Hindlimb muscle (tissue), 1 donor: ENCODE results near the gene FARP1. TPM values are rescaled to one million over a fixed set of nuclear protein-coding genes. Genes with fewer than 3 reads are reported as not detected.
A peak's percentile ranks its signal among the peaks of the same experiment; 100 is the strongest.
"Not testable (repeated sequence)": the region's sequence is repeated elsewhere in the genome, so short reads cannot be mapped to it uniquely, and the experiment has no call there.

Experiments used
- DNase-seq: peaks from one replicate; pipeline ENCODE4 v3.0.0-alpha.2; 2013
- polyA plus RNA-seq: library from polyadenylated mRNA; unstranded; fragments of 120-200 nt; gene quantifications from one replicate; pipeline ENCODE4 v1.2.1, GENCODE V29; 2013; ENCODE audit not compliant: insufficient read length

FARP1 gene
- polyA plus RNA-seq, 1 donor: 101 TPM

DNA sequence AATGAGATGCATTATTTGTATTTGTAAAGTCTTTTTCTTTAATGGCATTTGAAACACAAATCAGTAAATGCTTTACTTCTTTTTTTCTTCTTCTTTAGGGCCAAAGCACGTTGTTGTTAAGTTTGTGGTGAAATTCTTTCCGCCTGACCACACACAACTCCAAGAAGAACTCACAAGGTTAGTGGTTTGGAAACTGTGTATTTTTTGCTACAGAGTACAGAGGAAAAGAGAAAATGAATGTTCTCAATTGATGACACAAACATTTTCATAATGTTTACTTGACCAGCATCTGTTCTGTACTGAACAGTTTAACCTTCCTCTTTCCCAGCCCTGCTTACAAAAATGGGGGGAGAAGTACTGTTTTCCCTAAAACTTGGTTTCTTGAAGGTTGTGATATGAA lies 225.1 kb downstream of the FARP1 start:
- no peak for DNase-seq

DNA sequence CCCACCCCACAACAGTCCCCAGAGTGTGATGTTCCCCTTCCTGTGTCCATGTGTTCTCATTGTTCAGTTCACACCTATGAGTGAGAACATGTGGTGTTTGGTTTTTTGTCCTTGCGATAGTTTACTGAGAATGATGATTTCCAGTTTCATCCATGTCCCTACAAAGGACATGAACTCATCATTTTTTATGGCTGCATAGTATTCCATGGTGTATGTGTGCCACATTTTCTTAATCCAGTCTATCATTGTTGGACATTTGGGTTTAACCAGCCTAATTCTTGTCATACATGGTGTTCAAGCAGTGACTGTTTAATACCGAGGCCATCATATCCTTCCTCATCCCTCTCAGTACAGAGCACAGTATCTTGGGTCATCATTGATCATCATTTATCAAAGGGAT lies 226.6 kb downstream of the FARP1 start:
- DNase-seq: not testable (repeated sequence)

DNA sequence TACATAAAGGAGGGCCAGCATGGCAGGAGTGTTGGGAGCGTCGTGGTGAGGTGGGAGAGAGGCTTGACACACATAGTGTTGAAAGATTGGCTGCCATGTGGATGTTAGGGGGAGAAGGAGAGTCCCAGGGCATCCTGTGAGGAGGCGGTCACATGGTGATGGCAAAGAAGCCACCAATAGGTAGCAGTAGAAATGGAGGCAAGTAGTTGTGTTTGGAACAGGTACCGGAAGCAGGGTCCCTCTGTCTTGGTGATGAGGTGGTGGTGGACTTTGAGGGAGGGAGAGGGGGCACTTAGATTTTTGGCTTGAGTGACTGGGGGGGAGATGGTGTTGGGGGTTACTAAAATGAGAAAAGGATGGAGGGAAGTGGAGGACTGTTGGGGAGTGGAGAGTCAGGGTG lies 227.4 kb downstream of the FARP1 start:
- no peak for DNase-seq

DNA sequence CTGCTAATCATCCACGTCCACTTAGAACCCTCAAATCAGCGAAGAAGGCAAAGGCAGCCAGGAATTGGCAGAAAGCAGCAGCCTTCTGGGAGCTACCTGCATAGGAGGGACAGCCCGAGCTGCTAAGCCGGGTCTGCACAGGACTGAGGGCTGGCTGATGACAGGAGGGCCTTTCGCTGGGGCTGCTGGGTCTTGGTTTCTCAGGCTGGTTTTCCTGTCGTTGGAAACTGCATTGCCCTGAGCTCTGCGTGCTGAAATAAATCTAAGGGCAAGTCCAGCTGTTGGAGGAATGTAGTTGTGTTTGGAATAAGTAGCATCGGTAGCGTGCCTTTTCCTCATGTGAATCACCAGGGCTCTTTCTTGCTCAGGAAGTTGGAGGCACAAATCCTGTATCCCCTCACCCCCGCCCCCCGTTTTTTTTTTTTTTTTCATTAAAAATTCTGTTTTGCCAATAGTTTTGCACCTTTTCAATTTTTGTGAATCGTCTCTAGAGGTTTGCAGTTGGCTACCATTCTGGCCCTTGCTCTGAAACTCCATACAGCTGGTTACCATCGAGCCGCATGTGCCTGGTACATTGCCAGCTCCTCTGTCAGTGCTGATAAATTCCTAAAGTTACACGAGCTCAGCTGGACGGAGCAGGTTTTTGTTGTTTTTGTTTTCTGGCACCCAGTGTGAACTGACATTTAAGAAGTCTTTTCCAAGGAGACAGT lies 228.1 kb downstream of the FARP1 start:
- DNase-seq: peak; percentile 66

DNA sequence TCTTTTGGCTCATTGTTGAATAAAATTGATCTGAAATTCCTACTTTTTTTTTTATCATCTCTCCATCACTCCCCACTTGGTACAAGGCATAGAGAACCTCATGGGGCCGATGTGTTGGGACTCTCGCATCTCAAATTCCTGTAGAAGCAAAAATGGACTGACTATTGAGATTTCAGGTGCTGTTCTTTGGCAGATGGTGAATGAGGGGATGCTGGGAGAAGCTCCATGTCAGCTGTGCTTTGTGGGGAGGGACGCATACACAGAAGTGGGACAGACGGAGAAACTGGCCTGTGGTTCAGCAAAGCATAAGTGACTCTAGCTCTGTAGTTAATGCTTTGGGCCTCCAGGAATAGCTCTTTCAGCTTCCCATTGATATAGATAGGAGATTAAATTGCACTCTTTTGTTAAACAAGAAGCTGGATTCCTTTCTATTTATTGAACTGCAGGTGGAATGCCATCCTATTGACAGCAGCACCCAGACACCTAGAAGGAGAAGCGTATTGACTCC lies 228.7 kb downstream of the FARP1 start:
- DNase-seq: no peak

DNA sequence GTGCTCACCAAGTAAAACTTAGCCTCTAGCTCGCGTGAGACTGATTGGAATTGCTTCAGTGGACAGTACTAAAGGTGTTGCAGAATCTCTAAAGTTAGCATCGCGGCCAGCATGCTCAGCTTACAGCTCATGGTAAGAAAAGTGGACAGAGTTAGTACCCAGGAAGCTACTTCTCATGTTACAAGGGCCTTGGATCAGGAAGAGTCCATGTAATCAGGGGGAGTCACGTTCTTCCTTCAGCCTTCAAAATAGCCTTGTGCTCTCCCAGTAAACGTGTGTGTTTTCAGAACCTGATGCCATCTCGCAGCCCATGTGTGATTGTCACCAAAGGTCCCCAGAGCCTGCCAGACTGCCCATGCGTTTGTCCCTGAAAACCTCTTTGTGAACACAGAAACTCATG lies 230.0 kb downstream of the FARP1 start:
- DNase-seq: no peak

DNA sequence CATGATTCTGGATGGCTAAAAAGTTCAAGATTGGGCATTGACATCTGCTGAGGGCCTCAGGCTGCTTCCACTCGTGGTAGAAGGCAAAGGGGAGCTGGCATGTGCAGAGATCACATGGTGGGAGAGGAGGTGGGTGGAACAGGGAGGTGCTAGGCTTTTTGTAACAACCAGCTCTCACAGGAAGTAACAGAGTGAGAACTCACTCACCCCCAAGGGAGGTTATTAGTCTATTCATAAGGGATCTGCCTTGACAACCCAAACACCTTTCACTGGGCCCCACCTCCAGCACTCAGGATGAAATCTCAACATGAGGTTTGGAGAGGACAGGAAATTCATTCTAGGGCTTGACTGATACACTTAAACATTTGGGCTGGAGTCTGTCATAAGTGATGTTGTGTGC lies 231.9 kb downstream of the FARP1 start:
- no peak for DNase-seq

DNA sequence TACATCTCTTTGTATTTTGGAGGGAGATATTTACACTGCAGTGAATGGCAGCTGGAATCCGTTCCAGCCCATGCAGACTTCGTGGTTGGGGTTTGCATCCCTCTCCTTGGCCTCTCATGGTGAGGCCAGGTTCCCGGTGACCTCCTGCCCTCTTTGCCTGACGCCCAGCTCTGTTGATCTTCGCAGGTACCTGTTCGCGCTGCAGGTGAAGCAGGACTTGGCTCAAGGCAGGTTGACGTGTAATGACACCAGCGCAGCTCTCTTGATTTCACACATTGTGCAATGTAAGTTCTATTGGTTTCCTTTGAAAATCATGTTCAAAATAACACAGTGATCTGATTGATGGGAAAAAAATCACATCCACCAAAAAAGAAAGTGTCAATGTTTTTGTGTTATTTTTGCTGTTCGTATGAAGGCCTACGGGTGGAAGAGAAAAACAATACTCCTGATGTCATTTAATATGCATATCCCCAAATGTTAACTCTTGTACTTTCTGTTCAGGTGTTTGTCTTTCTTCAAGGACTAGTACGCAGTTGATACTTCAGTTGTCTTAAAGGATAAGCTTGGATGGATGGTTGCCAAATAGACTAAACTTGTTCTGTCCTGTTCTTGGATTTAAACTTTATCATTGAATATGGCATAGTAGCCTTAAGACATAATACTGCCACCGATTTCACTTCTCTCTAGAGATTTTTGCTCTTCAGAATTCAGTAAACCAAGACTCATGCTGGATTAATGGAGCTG lies 234.9 kb downstream of the FARP1 start:
- DNase-seq: no peak

DNA sequence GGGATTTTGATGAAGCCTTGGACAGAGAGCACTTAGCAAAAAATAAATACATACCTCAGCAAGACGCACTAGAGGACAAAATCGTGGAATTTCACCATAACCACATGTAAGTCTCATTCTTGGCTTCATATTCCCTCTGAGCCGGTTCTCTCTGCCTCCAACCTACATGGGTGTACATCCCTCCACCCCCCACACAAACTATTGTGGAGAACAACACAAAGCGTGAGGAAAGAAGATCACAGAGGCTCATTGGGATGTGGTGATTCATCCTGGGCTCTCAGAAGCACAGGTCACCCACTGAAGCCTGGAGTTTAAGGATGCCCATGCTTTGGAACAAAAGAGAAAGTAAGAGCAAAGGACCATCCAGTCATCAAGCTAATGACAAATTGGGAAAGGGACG lies 241.8 kb downstream of the FARP1 start:
- DNase-seq: no peak

DNA sequence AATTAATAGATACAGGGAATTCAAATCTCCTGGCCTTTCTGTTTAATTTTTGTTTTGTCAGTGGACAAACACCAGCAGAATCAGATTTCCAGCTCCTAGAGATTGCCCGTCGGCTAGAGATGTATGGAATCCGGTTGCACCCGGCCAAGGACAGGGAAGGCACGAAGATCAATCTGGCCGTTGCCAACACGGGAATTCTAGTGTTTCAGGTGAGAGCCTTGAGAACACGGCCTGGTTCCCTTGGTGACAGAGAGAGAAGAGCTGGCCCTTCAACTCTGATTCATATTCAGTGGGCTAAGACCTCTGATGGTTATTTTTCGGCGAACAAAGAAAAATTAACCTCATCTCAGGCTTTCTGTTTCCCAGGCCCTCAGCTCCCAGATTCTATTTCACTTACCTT lies 242.7 kb downstream of the FARP1 start:
- no peak for DNase-seq

DNA sequence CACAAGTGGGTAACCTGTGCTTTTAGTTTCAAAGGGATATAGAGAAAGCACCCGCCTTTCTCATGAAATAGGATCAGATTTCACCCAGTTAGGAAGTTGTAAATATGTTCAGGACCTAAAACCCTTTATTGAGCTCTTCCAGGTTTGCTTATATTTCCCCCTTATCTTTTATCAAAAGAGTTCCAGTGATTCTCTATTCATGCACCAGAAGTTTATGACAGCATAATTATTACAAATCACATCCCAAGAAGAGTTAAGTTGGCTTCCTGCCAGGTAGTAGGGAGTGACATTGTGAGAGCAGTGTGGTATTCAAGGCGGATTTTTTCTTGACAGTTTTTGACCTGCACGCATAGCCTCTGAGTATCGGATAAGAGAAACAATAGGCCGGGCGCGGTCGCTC lies 243.7 kb downstream of the FARP1 start:
- DNase-seq: no peak

DNA sequence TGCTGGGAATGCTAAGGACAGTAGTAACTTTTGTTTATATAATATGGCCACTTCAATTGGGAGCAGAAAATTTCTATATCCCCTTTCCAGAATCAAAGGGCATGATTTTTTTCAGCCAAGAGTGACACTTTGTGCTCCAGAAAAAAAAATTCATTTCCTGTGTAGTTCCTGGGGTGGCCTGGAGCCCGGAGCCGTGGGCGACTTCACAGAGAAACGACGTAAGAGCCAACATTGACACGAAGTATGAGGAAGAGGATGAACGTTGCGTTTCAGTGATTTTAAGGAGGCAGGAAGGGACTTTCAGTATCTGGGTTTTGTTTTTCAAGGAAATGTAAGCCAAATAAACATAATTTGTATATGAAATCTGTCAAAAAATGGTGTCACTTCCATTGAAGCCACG lies 246.4 kb downstream of the FARP1 start:
- DNase-seq: no peak

DNA sequence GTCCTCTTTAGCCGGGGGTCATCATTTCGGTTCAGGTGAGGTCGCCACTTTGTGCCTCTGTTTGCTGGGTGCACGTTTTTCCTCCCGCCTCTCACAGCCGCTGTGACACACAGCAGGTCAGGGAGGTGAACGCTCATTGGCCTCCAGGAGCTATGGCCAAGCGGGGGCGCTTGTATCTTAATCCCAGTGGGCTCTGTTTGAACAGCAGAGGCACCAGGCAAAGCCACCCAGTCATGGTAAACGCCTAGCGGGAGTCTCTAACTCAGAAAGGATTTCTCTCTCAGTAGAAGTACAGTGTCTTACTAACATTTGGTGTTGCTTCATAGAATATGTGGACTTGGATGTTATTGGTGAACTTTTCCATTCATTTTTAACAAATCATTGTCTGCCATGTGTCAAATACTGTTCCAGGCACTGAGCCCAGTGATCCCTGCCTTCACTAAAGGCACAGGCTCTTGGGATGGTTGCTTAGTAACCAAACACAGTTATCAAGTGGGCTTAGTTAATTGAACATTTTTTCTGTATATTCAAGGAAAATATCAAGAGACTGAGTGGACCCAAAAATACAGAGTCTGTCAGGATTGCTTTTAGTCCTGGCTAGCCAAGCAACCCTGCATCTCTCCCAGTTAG lies 247.3 kb downstream of the FARP1 start:
- DNase-seq: no peak

DNA sequence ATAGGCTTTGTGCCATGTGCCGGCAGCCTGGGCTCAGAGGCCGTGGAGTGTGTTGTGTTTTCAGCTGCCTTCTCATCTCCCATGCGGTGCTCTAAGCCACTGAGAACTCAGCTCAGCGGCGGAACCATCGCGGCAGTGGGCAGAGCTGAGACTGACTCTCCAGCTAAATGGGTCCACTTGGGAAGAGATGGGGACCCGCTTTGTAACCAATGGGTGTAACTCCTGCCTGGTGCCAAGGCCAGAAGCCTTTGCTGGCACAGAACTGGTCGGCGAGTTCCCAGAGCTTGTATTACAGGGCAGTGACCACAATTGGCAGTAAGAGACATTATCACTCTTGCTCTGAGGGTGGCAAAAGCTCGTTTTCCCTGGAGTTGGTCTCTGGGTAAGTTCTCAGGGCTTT lies 251.0 kb downstream of the FARP1 start:
- no peak for DNase-seq

DNA sequence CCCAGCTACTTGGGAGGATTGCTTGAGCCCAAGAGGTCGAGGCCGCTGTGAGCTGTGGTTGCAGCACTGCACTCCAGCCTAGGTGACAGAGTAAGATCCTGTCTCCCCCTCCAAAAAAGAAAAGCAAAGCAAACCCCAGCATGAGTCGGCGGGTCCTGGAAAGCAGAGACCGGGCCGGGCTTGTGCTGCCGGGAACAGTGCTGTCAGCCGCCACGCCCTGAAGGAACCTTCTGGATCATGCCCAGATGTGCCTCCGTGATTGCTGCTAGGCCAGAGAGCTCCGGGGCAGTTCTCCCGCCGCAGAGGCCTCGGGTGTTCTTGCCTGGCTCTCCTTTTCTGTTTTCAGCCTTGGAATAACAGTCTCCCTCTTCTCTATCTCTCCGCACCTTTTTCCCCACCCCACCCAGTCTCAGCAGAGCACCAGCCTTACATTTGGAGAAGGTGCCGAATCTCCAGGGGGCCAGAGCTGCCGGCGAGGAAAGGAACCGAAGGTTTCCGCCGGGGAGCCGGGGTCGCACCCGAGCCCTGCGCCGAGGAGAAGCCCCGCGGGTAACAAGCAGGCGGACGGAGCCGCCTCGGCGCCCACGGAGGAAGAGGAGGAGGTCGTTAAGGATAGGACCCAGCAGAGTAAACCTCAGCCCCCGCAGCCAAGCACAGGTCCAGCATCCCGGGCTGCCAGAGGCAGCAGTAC lies 252.1 kb downstream of the FARP1 start:
- DNase-seq: no peak

DNA sequence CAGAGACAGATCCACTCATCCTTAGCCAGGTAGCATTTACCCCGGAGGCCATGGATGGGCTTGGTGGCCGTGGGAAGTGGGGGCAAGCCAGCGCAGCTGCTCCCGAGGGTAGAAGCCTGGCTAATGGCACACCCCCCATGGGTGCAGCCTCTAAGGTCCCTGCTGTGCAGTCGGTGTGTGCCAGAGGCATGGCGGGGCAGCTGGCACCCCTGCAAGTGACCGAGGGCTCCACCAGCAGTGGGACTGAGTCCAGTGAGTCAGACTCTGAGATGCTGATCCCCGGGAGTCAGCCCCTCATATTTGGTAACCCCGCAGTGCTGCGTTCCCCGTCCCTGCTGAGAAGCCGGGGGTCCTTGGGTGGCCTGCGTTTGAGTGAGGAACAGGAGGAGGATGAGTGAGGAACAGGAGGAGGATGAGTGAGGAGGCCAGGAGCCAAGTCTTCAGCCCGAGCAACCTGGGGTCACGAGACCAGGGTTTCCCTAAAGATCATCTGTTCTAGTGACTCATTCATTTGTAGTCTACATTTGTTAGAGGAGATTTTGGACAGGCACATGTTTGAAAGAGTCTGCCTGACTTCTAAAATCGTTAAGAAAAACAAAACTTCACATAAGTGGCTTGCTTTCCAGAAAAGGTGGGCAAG lies 253.3 kb downstream of the FARP1 start:
- DNase-seq: no peak

DNA sequence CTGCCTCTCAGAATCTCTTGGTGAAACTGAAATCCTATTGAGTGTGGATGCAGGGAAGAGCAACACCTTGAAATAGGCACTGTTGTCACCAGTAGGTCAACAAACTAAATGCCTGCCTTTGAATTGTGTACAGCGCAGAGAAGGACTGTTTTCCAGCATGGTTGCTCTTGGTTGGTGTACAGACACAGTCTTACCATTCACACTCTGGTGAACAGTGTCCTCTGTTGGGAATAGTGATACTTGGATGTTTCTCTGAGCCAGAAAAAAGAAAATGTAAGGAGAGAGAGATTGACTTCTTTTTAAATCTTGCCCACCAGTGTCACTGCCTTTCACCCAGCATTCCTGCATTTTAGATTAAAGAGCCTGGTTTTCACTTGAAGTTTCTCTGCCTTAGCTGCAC lies 254.3 kb downstream of the FARP1 start:
- DNase-seq: no peak

DNA sequence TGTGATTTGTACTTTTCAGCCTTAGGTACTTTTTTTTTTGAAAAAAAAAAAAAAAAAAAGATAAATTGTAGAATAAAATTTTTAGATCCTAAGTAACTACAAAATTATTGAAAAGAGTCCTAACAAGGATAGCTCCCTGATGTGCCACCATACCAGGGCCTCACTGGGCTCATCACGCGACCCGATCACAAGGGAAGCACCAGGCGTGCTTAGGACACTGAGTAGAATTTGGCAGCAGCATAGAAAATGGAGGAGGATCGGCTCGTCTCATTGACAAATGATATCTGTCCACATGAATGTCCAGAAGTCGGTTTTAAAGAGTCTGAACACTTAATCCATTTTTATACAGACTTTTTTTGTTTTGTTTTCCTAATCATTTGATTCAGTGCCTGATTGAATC lies 255.0 kb downstream of the FARP1 start:
- no peak for DNase-seq

DNA sequence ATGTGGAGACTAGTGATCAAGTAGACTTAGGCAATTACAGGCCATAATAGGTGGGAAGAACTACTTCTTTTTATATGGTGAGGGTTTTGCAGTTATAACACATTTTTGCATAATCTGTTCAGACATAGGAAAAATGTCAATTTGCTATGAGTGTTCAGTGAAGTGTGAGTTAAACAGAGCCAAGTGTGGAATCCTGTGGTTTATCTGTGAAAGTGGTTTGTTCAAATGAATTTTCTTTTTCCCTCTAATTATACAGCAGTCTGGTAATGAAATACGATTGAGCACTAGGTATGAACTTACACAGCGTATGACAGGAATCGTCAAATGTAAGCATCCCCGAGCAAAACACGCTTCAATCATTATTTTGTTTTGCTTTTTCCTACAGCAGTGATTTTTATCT lies 255.7 kb downstream of the FARP1 start:
- DNase-seq: no peak

DNA sequence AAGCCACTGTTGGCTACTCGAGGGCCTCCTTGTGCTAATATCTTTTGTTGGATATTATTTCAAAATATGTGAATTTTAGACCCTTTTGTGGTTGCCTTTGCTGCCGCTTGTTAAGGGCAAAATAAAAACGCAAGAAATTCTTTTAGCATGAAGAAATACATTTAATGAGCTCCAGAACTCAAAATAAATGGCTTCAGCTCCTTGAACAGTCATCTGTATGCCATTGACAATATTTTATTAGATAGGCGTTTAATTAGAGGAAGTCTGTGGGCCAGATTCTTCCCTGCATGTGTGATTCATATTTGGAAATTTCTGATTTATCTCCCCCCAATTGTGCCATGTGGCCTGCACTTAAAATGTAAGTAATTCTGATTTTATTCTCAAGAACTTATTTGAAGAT lies 256.9 kb downstream of the FARP1 start:
- DNase-seq: no peak

DNA sequence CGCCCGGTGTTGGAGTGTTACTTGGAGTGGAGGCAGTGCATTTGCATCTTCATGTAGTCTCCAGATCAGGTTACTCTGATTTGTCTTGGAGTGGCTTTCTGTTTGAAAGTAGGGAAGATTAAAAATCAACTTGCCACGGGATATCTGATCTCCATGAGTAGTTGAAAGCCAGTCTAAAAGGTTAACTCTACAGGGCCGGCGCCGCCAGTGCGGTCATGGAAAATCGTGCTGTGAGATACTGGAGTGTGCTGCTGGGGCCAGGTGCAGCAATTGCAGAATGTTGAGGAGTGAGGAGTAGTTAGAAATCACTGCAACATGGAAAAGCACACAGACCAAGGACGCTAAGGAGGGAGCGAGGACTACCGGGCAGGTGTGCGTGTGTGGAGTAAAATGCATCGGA lies 259.0 kb downstream of the FARP1 start:
- no peak for DNase-seq

DNA sequence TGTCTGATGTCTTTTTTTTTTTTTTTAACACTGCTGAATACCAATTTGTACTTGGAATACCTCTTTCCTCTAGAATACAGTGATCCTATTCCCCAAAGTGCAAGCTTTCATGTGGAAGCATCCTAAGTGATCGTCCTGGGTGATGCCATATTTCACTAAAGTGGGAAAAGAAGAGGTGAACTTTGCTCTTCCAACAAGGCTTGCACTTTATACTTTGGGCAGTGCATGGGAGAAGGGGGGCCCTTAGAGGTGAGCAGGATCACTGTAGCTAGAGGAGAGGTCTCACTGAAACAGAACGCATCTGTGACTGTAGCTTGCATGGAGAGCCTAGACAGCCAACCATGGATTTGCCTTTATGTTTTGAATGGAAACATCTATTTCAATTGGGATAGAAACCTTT lies 260.2 kb downstream of the FARP1 start:
- DNase-seq: no peak

DNA sequence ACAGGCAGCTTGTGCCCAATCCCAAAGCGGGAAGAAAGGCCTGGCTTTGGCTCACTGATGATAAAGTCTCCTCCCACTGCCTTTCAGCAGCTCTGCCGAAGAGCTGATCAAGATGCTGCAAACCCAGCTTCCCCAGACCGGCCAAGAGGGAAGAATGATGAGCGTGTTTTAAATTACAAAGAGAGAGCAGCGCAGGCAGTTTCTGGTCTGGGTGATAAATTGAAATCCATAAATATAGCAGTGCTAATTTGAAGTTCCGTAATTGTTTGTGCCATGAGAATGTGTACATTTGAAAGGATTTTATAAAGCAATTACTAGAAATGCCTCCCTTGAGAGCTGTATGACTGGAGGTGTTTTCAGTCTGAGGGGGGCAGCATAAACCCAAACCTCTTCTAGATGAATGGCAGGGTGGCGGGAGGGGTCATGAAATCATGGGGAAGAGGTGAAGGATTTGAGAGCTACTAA lies 262.2 kb downstream of the FARP1 start:
- DNase-seq: no peak
